Activated gamma-delta T cell treated with anti-CD3 and anti-CD28 coated beads, Interleukin-2, amount 50 U/mL, for 16 hours (primary cell): Measurements from ENCODE around the gene MOV10L1.
"Not testable (repeated sequence)": the region's sequence is repeated elsewhere in the genome, so short reads cannot be mapped to it uniquely, and the experiment has no call there.

ENCODE experiments used
- DNase-seq: peaks from one replicate; pipeline ENCODE4 v3.0.0-alpha.2; 2020; ENCODE audit warnings: low read depth

Gene MOV10L1

DNA sequence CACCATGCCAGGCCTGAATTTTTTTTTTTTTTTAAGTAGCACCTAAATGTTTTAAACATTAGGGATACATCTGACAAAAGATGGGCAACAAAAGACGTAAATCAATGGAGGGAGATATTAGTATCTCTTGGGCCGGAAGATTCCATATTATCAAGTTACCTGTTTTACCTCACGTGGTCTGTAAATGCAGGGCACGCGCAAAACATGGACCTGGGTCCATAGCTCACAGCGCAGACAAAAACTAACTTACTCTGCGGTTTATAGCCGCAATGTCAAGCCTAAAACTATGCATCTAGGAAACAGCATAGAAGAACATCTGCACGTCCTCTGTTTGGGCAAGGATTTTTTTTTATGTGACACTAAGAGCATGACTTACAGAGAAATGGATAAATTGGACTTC, 49.2 kb downstream of the MOV10L1 start:
- DNase-seq = no peak

DNA sequence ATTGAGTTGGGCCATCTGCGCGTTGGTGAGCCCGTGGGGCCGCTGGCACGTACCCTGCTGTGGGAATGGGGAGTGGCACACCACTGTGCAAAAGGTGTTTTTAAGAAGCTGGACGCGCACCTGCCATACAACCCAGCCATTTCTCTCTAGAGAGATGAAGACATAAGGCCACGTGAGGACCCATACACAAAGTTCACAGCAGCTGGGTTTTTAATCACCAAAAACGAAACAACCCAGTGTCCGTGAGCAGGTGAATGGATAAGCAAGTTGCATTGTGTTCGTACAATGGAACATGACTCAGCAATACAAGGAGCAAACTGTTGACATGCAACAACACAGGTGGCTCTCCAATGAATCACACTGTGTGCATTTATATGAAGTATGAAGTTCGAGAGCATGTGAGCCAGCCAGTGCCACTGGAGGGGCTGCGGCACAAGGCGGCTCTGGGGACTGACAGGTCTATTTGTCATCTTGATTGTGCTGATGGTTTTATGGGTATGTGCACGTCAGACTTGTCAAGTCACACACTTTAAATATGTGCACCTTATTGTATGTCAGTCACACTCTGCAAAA, 50.1 kb downstream of the MOV10L1 start:
- DNase-seq = no peak

DNA sequence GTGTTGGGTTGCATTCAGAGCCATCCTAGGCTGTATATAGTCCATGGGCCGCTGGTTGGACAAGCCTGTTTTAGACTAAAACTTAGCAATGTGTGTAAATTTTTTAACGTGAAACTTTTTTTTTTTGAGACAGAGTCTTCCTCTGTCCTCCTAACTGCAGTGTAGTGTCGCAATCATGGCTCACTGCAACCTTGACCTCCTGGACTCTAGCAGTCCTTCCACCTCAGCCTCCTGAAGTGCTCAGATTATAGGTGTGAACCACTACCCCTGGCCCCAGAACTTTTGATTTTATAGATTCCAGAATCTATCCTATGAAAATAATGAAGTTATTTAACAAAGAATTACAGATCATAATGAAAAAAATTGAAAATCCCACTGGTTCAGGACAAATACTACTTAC, 50.8 kb downstream of the MOV10L1 start:
- no peak for DNase-seq

DNA sequence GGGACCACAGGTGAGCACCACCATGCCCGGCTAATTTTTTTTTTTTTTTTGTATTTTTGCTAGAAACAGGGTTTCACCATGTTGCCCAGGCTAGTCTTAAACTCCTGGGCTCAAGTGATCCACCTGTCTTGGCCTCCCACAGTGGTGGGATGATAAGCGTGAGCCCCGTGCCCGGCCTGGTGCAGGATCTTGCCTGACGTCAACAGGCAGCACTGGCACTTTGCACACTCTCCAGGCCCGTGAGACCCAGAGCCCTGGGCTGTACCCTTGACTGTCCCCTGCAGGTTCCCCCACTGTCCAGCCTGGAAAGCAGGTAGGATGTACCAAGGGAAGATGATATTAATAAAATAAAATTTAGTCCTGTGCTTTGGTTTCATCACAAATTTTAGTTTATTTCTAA, 51.7 kb downstream of the MOV10L1 start:
- no peak for DNase-seq

DNA sequence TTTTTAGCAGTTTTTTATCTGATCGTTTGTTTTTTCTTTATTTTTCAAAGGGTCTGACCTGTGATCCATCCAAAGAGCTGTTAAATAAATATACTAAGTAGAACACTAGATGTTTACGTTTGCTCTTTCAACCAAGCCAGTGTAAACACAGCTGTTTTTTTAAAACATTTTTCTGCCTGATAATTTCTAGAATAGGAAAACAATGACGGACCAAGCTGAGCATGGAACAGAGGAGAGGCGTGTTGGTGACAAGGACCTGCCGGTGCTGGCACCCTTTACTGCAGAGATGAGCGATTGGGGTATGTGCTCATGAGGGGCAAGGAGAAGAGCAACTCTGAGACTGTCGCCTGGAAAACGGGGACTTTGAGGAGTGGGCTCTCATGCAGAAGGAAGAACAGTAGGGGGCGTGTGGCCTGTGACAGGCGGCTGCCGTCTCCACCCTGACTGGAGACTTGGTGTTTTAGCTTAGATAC, 52.1 kb downstream of the MOV10L1 start:
- DNase-seq = no peak

DNA sequence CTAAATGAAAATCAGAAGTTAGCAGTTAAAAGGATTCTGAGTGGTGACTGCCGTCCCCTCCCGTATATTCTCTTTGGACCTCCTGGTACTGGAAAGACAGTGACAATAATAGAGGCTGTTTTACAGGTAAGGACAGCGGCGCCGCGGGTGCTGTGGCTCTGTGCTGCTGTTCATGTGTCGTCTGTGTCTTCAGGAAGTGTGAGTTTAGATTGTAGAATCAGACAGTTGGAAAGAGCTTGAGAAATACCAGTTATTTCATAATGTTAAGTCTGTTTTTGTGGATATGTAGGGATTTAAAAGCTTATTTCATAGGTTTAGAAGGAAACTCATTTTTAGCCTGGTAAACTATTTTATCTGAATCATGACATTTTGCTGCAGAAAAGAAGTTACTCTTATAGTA, 53.3 kb downstream of the MOV10L1 start:
- no peak for DNase-seq

DNA sequence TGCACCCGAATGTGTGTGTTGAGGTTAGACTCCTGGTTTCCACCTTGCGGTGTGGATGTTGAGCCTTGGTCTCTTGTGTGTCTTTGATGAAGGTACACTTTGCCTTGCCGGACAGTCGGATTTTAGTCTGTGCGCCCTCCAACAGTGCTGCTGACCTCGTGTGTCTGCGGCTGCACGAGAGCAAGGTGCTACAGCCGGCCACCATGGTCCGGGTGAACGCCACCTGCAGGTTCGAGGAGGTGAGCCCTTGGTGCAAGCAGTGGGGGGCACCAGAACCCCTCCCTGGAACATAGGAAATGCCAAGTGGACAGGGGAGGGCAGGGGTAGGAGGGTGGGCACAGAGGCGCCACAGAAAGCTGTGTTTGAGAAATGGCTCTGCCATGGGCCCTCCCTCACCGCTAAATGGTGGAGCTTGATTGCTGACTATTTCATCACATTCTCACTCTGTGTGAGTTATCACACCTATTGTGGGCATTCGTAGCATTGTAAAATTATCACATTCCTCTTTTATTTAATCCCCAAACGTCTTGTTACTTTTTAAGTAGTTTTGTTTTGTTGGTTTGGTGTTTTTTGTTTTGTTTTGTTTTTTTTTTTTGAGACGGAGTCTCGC, 54.3 kb downstream of the MOV10L1 start:
- DNase-seq = no peak

DNA sequence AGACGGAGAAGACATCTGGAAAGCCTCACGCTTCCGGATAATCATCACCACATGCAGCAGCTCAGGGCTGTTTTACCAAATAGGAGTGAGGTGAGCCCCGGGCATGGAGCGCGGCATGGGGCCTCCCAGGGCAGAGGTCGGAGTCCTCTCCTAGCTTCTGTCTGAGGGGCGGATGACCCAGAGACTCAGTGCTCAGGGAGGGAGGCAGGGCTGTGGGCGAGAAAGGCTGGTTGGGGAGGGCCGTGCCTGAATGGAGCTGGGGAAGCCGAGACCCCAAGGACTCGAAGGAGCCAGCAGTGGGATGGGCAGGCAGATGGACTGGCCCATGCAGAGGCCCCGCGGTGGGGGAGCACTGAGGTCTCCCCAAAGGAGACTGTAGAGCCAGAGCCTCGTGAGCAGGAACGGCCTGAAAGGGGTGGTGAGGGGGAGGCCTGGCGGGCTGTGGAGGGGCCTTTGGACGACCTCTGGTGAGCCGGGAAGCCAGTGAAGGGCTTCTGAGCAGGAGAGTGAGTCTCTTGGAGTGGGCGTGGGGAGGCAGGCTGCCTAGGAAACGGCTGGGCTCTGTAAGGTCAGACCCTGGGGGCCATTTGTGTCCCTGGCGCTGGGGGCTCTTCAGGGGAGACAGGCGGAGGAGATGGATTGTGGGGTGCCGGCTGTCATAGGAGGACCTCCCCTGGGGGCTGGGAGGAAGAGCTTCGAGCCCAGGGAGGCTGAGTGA, 56.1 kb downstream of the MOV10L1 start:
- DNase-seq = no peak

DNA sequence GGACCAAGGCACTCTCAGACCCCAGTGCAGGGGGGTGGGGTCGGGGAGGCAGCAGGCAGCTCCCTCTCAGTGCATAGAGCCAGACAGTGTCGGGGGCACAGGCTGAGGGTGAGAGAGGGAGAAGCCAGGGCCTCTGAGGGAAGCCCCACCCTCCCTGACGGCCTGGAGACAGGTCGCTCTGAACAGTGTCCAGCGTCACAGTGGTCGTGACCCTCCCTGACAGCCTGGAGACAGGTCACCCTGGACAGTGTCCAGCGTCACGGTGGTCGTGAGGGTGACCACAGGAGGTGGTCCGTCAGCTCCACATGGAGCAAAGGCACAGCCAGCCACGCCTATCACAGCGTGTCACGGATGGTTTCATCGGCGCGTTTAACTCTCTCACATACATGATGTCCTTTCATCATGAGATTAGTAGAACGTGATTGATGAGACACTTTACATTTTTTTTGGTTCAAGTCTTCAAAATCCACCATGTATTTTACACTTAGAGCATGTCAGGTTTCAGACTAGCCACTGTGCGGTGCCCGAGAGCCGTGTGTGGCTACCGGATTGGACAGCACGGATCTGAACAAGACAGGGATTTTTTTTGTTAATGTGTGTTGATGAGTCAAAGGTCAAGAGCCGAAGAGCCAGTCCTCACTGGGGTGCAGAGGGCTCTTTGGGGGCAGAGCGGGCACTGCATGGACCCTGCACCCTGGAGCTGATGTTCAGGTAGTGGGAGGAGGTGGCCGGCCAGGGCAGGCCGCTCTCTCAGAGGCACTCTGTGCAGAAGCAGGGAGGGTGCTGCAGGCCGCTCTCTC, 56.8 kb downstream of the MOV10L1 start:
- no peak for DNase-seq

DNA sequence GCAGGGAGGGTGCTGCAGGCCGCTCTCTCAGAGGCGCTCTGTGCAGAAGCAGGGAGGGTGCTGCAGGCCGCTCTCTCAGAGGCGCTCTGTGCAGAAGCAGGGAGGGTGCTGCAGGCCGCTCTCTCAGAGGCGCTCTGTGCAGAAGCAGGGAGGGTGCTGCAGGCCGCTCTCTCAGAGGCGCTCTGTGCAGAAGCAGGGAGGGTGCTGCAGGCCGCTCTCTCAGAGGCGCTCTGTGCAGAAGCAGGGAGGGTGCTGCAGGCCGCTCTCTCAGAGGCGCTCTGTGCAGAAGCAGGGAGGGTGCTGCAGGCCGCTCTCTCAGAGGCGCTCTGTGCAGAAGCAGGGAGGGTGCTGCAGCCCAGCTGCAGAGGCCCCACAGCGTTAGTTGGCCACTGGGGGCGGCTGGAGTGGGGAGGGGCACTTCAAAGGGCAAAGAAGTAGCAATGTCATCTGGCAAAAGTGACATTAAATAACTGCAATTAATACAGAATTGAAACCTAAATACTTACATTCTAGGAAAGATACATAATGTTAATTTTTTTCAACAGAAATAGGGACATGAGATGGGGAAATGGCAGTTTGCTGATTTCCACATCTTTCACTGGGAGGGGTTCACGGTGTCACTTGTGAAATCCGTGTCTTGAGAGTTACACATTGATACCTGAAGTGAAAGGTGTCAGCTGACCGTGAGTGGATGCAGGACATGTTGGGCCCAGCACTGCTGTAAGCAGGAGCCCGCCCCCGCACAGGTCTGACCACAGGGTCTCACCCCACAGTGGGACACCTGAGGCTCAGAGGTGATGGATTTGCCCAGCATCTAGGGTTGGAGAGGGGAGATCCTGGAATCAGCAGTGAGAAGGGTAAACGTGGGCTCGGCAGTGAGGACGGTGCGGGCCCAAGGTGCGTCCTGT, 57.7 kb downstream of the MOV10L1 start:
- not testable (repeated sequence) for DNase-seq

DNA sequence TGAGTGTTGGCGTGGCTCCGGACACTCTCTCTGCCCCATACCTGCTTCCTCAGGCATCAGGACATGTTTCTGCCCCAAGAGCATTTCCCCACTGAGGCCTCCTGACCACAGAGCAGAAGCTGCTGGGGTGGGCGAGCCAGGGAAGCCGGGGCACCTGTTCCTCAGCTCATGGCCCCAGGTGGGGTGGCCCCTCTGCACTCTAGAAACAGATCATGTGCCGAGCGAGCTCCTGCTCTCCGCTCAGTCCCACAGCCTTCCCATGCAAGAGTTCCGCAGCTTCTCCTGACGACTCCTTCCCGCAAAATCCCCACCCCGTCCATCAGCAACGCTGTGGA, 58.3 kb downstream of the MOV10L1 start:
- no peak for DNase-seq

DNA sequence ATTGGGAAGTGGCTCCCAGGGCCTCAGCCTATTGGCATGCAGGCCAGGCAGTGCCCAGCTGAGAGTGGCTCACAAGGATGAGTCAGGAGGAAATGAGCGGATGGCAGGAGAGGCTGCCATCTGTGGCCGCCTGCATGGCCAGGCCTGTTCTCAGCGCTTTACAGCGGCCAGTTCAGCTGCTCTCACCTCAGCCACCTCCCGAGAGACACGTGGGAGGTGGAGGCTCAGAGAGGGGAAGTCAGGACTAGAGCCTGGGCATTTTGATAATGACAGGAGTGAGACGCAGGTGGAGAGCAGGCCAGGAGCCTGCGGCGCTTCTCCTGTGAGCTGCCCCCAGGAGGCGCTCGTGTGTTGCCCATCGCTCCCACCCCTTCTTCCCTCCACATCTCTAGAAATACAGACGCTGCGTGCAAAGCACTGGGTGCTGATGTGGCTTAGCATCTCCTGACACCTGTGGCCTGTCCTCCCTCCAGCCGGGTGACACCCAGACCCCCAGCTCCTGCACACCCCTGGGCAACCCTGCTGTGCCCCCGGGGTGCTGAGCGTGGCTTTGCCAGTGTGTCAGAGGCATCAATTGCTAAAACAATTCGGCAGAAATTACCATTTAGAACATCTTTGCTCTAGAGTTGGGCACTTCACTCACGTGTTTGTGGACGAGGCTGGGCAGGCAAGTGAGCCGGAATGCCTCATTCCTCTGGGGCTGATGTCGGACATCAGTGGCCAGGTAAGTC, 59.4 kb downstream of the MOV10L1 start:
- DNase-seq = peak; percentile 58

DNA sequence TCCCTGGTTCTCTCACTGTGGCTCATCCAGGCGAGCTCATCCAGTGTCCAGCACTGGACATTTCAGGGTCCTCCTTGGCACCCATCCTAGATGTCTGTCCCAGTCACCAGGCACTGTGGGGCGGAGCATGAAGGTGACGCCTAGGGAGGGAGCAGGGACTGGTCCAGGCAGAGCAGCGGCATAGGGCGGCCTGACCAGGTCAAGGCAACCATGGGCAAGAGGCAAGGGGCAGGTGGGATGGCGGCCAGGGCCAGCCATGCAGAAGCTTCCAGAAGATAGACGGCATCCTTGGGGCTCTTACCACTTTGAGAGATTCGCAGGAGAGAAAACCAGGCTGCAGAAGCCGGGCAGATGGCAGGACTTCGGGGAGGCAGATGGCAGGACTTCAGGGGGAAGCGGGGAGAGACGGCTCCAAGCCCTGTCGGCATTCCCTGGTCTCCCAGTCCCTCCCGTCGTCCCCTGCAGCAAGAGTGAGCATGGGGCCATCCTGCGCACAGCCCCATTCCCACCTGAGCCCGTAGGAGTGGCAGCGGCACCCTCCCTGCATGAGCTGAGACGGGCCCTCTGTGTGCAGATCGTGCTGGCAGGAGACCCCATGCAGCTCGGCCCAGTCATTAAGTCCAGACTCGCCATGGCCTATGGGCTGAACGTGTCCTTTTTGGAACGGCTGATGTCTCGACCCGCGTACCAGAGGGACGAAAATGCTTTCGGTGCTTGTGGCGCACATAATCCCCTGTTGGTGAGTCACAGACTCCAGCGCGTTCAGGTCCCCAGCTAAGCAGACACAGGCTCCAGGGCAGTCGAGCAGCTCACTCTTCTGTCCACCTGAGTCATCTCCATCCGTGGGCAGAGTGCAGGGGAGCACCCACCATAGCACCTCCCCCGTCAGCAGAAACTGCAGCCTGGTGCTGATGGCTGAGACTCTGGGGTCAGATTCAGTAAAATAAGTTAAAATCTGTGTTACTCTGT, 60.6 kb downstream of the MOV10L1 start:
- no peak for DNase-seq

DNA sequence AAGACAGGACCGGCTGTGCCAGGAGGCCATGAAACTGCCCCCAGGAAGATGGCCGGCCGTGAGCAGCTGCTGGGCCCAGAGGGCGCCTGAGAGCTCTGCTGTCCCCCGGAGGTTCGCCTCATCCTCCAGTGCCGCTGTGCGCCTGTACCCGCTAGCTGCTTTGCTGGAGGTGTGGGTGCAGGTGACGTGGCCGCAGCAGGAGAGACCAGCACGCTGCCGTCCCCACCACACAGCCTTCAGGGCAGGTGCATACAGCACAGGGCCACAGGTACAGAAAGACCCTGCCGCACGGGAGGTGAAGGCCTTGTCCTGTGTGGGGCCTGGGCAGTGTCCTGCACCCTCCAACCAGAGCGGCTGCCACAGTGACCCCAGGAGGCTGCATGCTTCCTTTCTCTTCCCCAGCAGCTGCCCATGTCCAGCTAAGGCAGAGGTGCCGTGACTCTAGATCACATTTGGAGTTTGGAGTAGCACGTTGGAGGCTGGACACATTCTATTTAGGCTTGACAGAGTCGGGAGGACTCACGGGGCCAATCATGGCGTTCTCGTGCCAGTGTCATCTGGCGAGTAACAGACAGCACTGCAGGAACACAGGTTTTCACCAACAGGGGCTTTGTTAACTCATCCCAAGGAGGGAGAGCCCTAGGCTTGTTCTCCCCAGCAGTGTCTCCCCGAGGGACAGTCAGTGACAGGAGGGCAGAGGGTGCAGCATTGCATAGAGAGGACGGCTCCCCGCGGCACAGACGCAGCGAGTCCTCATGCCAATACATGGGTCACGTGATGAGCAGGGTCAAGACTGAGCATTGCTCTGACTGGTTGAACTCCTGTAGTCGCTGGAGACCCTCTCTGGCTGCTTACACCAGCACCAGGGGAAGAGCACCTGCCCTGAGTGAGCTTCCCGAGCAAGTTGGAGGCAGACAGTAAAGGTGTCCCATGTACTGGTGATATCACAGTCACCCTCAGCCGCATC, 62.0 kb downstream of the MOV10L1 start:
- no peak for DNase-seq

DNA sequence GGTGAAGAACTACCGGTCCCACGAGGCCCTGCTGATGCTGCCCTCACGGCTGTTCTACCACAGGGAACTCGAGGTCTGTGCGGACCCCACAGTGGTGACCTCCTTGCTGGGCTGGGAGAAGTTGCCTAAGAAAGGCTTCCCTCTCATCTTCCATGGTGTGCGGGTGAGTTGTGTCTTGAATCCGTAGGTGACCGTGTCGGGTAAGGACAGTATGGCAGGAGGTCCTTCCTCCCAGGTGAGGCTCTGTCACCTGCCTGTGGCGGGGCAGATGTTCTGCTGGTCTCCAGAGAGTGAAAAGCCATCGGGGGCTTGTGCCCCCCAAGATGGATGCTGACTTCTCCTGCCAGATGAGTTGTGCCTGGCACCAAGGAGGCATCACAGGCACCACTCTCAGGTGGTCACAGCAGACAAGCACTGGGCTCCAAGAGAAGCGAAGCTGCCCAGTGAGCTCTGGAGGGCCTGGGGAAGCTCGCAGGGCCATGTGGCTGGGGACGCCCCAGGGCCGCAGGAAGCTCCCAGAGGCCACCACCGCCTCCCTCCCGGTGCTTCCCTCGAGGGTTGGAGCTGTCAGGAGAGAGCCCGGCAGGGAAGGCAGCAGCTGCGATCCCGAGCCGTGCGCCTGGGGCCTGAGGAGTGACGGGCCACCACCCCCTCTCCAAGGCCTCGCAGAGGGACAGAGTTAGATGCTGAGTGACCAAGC, 63.4 kb downstream of the MOV10L1 start:
- no peak for DNase-seq

DNA sequence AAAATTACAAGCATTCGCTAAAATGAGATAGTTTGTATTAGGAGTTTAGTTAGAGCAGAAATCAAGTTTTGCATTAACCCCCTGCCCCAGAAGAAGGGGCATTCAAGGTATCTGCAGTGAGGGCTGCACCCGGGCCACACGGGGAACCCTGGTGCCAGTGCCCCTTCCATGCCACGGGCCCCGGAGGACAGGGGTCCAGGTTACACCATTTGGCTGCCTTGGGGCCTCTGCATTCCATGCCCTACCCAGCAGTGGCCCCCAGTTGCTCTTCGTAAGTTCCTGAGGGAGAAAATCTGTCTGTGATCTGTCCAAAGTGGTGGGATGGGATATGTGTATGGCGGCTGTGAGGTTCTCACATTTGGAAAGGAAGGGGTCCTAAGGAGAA, 63.9 kb downstream of the MOV10L1 start:
- no peak for DNase-seq

DNA sequence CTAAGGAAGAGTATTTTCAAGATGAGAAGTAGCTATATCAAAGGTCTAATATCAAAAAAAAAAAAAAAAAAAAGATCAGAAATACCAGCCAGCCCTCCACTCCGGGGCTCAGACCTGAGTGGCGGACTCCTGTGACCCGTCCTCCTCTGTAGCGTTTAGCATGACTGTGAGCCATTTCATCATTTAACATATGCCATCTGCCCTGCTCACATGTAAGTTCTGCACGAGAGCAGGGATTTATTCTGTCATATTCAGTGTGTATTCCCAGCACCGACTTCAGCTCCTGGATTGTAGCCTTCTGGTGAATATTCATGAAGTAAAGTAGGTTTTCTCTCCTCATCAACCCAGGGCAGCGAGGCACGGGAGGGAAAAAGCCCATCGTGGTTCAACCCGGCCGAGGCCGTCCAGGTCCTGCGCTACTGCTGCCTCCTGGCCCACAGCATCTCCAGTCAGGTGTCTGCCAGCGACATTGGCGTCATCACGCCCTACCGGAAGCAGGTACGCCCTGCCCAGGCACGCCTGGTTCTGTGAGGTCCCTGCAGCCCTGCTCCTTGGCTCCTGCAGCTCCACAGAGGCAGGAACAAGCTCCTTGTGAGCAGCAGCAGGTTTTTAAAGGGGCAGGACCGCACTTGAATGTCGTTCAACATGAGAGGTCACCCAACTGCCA, 68.0 kb downstream of the MOV10L1 start:
- no peak for DNase-seq

DNA sequence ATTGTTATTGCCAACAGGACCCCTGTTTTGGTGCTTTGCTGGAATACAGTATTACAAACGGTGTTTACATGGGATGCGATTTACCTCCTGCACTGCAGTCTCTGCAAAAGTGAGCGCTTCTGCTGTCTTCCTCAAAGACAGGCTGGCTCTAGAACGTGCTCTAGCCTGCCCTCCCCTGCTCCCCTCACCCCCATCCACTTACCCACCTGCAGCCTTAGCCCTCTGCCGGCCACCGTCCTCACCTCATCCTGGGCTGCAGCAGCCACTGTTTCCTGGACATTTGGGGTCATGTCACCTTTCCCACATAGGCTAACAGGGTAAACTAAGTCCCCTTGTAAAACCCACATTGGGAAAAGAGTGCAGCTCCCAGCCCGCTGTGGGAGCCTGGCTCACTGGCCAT, 71.1 kb downstream of the MOV10L1 start:
- no peak for DNase-seq
